Measurements from ENCODE around the gene PTPN7.

- TF ChIP-seq CTCF (conservative IDR thresholded peaks at IDR 0.05): no peak
- no peak for TF ChIP-seq ZFX (IDR thresholded peaks at IDR 0.05)
These were observed 6.1 kb downstream of the PTPN7 start for GRCh38 chr1:202154148-202154765.

Data from C4-2B (cell line).